Measurements from ENCODE around the gene SETD1A. TPM values are rescaled to one million over a fixed set of nuclear protein-coding genes. Genes with fewer than 3 reads are reported as not detected.

SETD1A gene
- total and polyA plus RNA-seq, 2 of the 8 experiments (the other 6 are each of a cell fraction or from before 2014, with no cell fraction given), result 4.8 to 29.0 TPM

GRCh38 chr16:31009120-31009519, 51.6 kb downstream of the SETD1A start:
- no peak overlapping the region for H4K8ac ChIP-seq (ENCODE audit: extremely low read depth, insufficient read depth, low read length)
- H3K79me1 ChIP-seq (ENCODE audit: low read depth, low read length), result 0 out of 2 replicates have a peak, but pooled peaks cover 6% of the 10 kb centered on the region
- H4K5ac ChIP-seq (ENCODE audit: insufficient read length, low read depth, low read length), result no peak overlapping the region
- no peak overlapping the region for H3K27ac ChIP-seq (ENCODE audit: low read depth, low read length)
- POLR2A ChIA-PET (ENCODE audit: partially characterized antibody), result interaction anchor here (0.6 to 1.6 kb wide), 5 partner anchors 23 to 344 kb away, joined by 3 to 6 read pairs (median 3); partner anchors contain the start of genes CTF1, HSD3B7, ZNF646 and ZNF668
- H3K14ac ChIP-seq (ENCODE audit: insufficient read length), result no peak overlapping the region
- H3K56ac ChIP-seq (replicated peaks; ENCODE audit: insufficient read length, low read depth, low read length), result no peak overlapping the region
- no peak overlapping the region for H2BK5ac ChIP-seq (ENCODE audit: low read depth, low read length)
- peaks cover 4 to 18% (median 6%) of the 10 kb centered on the region in 4 experiments for H3K4me1 ChIP-seq (replicated peaks in 1 of 4; ENCODE audit: control insufficient read depth in 3 of 4, insufficient read depth in 4 of 4, low read length in 3 of 4)
- H3K27me3 ChIP-seq (replicated peaks in 1 of 4; ENCODE audit: control insufficient read depth in 3 of 4, extremely low read depth in 1 of 4, insufficient read depth in 3 of 4, low read length in 3 of 4), result no peaks in the 10 kb centered on the region; a peak in 2 of 7 replicates
- no peak overlapping the region for H2AK5ac ChIP-seq (ENCODE audit: low read depth, low read length)
- H3K4me2 ChIP-seq (ENCODE audit: insufficient read depth in 1 of 2, low read depth in 2 of 2, low read length in 2 of 2), result peak overlapping the region; percentile 61 to 66; a peak in 3 of 4 replicates
- H4K20me1 ChIP-seq (replicated peaks in 1 of 2; ENCODE audit: control insufficient read depth in 1 of 2, insufficient read depth in 2 of 2, low read length in 2 of 2), result peaks cover 0 to 4% of the 10 kb centered on the region in 2 experiments
- no peak overlapping the region for H2BK12ac ChIP-seq (ENCODE audit: low read depth, low read length)
- H3K4ac ChIP-seq (replicated peaks; ENCODE audit: insufficient read length, low read depth, low read length), result no peak overlapping the region
- H4K91ac ChIP-seq (replicated peaks; ENCODE audit: insufficient read length, low read length), result no peak overlapping the region
- H3K9ac ChIP-seq (replicated peaks in 1 of 4; ENCODE audit: extremely low read depth in 1 of 4, low read depth in 3 of 4, low read length in 3 of 4), result no peak overlapping the region
- no peak overlapping the region for H2BK120ac ChIP-seq (replicated peaks; ENCODE audit: low read depth, low read length)
- peaks cover 1% of the 10 kb centered on the region; the same call in 1 of the 2 replicates for H3K23me2 ChIP-seq (ENCODE audit: low read depth, low read length)
- H3K23ac ChIP-seq (ENCODE audit: insufficient read length), result no peak overlapping the region
- WGBS, 2 experiments (ENCODE audit: extremely low coverage in 1 of 2, insufficient coverage in 1 of 2, insufficient read length in 1 of 2, insufficient replicate concordance in 2 of 2, low coverage in 1 of 2, low lambda C conversion rate in 2 of 2, missing lambda C conversion rate in 1 of 2), result 62% methylated on average over 7 of the region's 7 CpGs; no CpG with 5 or more reads in 1 of the 2 experiments
- no peaks in the 10 kb centered on the region for H3K36me3 ChIP-seq (ENCODE audit: control insufficient read depth in 2 of 4, insufficient read depth in 4 of 4, low read length in 3 of 4)
- peak overlapping the region in 2 of 4 experiments; percentile 42 to 63; a peak in 4 of 8 replicates for H3K4me3 ChIP-seq (ENCODE audit: extremely low read depth in 1 of 4, insufficient read depth in 2 of 4, low read depth in 3 of 4, low read length in 4 of 4)
- H3K9me3 ChIP-seq (ENCODE audit: insufficient read depth in 2 of 2, low read depth in 1 of 2, low read length in 1 of 2), result no peaks in the 10 kb centered on the region
- CTCF ChIA-PET (ENCODE audit: partially characterized antibody), result interaction anchor here (0.9 to 3.9 kb wide), 5 partner anchors 11 to 55 kb away, joined by 3 to 21 read pairs (median 5); partner anchors contain the start of gene HSD3B7
- FAIRE-seq, result no peak
- no peak overlapping the region for H3K18ac ChIP-seq (ENCODE audit: extremely low read depth, low read length)
- H2BK20ac ChIP-seq (ENCODE audit: low read length), result no peak overlapping the region
- no peak overlapping the region for H2BK15ac ChIP-seq (ENCODE audit: low read length)
- H2AFZ ChIP-seq (ENCODE audit: low read length), result no peak overlapping the region
- DNase-seq (ENCODE audit: low read depth in 1 of 2, low spot score in 2 of 2), result no peak
- H3K79me2 ChIP-seq (ENCODE audit: control insufficient read depth in 1 of 2, insufficient read depth in 2 of 2, low read length in 2 of 2), result peaks cover 0 to 4% of the 10 kb centered on the region in 2 experiments; a peak in 1 of 4 replicates
- TF ChIP-seq KDM5A (IDR thresholded peaks at IDR 0.05; ENCODE audit: low read length), result no peak
- TF ChIP-seq EZH2 (IDR thresholded peaks at IDR 0.05; ENCODE audit: low read depth, low read length, severe bottlenecking), result no peak
- peak; percentile 69 for TF ChIP-seq KDM1A (IDR thresholded peaks at IDR 0.05; ENCODE audit: borderline replicate concordance, low read length)
- TF ChIP-seq TCF12 (IDR thresholded peaks at IDR 0.05; ENCODE audit: low read depth, low read length), result no peak
- TF ChIP-seq E2F6 (IDR thresholded peaks at IDR 0.05), result no peak

Data from H1 (cell line).